ENCODE measurements around the gene RNGTT. TPM values are rescaled to one million over a fixed set of nuclear protein-coding genes. Genes with fewer than 3 reads are reported as not detected.
"Not testable (repeated sequence)": the region's sequence is repeated elsewhere in the genome, so short reads cannot be mapped to it uniquely, and the experiment has no call there.

The RNGTT gene
- total RNA-seq, 2 experiments from 2014 or later = 19.9 to 25.1 TPM

DNA sequence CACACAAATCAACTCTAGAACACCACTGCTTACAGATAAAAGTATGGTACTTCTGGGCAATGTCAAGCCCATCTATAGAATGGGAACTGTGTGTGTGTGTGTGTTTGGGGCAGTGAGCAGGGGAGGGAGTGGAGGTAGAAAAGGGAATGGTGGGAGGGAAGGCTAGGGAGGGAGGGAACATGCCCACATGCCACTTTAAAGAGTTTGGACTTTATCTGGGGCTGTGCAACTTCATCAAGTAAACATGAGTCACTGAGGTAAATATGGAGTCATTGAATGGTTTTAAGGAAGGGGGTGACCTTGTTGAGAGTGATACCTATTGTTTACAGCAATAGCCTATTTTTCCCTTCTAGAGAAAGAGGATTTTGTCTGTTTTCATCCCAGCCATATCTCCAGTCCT lies 22.5 kb upstream of the RNGTT start:
- no peak for ATAC-seq
- peaks cover 3% of the 10 kb centered on the region for H3K27me3 Mint-ChIP-seq
- H3K27ac Mint-ChIP-seq = no peak overlapping the region
- no peak overlapping the region for H3K4me3 Mint-ChIP-seq
- H3K36me3 Mint-ChIP-seq = no peaks in the 10 kb centered on the region
- H3K4me1 Mint-ChIP-seq = no peaks in the 10 kb centered on the region
- H3K9me3 Mint-ChIP-seq (ENCODE audit: low read depth) = no peaks in the 10 kb centered on the region
- DNase-seq = no peak
- CTCF ChIA-PET = interaction anchor here (1.1 kb wide), 1 partner anchor 169 kb away, joined by 4 read pairs; no protein-coding TSS in a partner anchor

DNA sequence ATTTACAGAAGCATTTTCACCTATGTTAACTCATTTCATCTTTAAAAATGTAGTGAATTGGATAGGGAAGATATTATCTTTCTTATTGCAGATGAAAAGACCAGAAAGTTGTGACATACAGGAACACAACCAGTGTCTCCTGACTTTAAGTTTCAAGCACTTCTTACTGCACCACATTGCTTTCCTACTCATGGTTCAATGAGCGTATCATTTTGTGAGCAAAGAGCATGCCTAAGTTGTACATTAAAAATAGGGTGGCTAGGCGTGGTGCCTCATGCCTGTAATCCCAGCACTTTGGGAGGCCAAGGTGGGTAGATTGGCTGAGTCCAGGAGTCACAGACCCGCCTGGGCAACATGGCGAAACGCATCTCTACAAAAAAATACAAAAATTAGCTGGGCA lies 21.2 kb upstream of the RNGTT start:
- Mint-ChIP-seq H3K27me3 (peaks cover 3% of the 10 kb centered on the region), H3K4me3 (no peak overlapping the region), H3K27ac (no peak overlapping the region), H3K4me1 (no peaks in the 10 kb centered on the region), H3K9me3 (ENCODE audit: low read depth) (no peaks in the 10 kb centered on the region), H3K36me3 (no peaks in the 10 kb centered on the region)
- CTCF ChIA-PET = interaction anchor here (1.1 to 2.9 kb wide), 4 partner anchors 95 to 259 kb away, joined by 4 to 19 read pairs (median 4); no protein-coding TSS in a partner anchor
- DNase-seq = no peak
- no peak for ATAC-seq

DNA sequence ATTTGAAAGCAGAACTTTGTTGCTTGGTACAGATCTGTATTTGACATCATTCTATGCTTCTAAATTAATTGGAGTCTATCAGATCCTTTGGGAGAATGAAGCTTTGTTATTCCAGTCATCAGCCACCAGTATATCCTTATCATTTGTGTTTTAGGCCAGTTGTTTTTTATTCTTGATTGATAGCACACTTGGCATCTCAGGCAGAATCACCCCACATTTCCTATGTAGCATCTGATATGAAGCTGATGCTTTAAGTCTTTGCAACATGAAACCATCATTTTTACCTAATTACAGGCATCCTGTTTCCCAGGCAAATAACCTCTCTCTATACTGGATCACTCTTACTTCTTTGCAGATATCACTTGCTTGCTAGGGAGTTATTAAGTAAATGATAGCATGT lies 20.7 kb upstream of the RNGTT start:
- DNase-seq (no peak), ATAC-seq (no peak)
- Mint-ChIP-seq H3K4me1 (no peaks in the 10 kb centered on the region), H3K9me3 (ENCODE audit: low read depth) (no peaks in the 10 kb centered on the region), H3K27me3 (peaks cover 3% of the 10 kb centered on the region), H3K36me3 (no peaks in the 10 kb centered on the region), H3K27ac (no peak overlapping the region), H3K4me3 (no peak overlapping the region)
- CTCF ChIA-PET = interaction anchor here (0.5 to 2.9 kb wide), 11 partner anchors 12 to 387 kb away, joined by 3 to 23 read pairs (median 5); partner anchors contain the start of gene PM20D2

DNA sequence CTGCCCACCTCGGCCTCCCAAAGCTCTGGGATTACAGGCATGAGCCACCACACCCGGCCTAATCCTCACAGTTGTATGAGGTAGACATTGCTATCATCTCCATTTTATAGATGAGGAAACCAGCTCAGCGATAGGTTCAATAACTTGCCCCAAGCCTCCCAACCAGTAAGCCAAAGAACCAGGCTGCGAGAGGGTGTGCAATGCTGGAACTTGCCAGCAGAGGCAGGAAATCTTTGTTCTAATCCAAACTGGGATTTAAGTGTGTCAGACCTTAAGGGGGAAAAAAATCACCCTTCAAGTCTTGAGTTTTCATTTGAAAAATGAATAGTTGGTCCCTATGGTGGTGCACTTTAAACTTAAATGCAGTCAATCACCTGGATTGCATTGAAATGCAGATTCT lies 20.1 kb upstream of the RNGTT start:
- no peaks in the 10 kb centered on the region for H3K9me3 Mint-ChIP-seq (ENCODE audit: low read depth)
- ATAC-seq (peak; percentile 20), DNase-seq (no peak)
- peaks cover 3% of the 10 kb centered on the region for H3K27me3 Mint-ChIP-seq
- H3K36me3 Mint-ChIP-seq = no peaks in the 10 kb centered on the region
- CTCF ChIA-PET = interaction anchor here (1.0 to 2.9 kb wide), 24 partner anchors 7 to 487 kb away, joined by 3 to 23 read pairs (median 5); partner anchors contain the start of genes PM20D2 and RNGTT
- H3K4me3 Mint-ChIP-seq = no peak overlapping the region
- H3K4me1 Mint-ChIP-seq = no peaks in the 10 kb centered on the region
- H3K27ac Mint-ChIP-seq = no peak overlapping the region

DNA sequence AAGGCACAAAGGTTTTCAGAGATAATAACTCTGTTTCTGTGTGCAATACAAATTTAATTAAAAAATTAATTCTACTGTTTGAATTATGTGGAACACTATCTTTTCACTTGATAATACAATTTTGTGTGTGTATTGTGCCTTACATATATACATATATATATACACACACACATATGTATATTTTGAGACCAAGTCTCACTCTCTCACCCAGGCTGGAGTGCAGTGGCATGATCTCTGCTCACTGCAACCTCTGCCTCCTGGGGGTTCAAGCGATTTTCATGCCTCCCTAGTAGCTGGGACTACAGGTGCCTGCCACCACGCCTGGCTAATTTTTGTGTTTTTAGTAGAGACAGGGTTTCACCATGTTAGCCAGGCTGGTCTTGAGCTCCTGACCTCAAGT lies 19.7 kb upstream of the RNGTT start:
- not testable (repeated sequence) for H3K9me3 Mint-ChIP-seq (ENCODE audit: low read depth); DNase-seq; H3K4me1 Mint-ChIP-seq; H3K27me3 Mint-ChIP-seq; H3K36me3 Mint-ChIP-seq; H3K27ac Mint-ChIP-seq; H3K4me3 Mint-ChIP-seq; ATAC-seq
- CTCF ChIA-PET = interaction anchor here (0.8 to 2.9 kb wide), 33 partner anchors 8 to 488 kb away, joined by 3 to 23 read pairs (median 5); partner anchors contain the start of genes PM20D2, RNGTT and SRSF12

DNA sequence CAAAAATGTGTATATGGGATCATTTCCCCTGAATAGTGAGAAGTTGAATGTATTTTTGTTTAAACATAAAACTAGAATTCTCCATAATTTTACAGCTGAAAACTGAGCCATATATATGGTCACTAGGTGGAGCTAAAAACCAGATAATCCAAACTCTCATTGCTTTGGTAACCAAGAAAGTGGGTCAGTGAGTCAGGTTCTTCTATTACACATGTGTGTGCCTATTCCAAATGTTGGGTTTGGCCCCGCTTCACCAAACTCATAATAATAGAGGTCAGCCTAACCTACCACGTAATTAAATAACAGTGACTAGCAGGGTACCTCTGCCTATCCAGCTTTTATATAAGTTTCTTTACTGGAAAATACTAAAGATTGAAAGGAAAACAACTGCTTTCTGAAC lies 19.3 kb upstream of the RNGTT start:
- no peaks in the 10 kb centered on the region for H3K9me3 Mint-ChIP-seq (ENCODE audit: low read depth)
- H3K4me1 Mint-ChIP-seq = no peaks in the 10 kb centered on the region
- no peak overlapping the region for H3K4me3 Mint-ChIP-seq
- H3K27ac Mint-ChIP-seq = no peak overlapping the region
- peaks cover 3% of the 10 kb centered on the region for H3K27me3 Mint-ChIP-seq
- CTCF ChIA-PET = interaction anchor here (0.6 to 2.9 kb wide), 37 partner anchors 8 to 488 kb away, joined by 3 to 23 read pairs (median 4); partner anchors contain the start of genes PM20D2, RNGTT, SRSF12 and UBE2J1
- peak; percentile 80 for ATAC-seq
- H3K36me3 Mint-ChIP-seq = no peaks in the 10 kb centered on the region
- DNase-seq = no peak

DNA sequence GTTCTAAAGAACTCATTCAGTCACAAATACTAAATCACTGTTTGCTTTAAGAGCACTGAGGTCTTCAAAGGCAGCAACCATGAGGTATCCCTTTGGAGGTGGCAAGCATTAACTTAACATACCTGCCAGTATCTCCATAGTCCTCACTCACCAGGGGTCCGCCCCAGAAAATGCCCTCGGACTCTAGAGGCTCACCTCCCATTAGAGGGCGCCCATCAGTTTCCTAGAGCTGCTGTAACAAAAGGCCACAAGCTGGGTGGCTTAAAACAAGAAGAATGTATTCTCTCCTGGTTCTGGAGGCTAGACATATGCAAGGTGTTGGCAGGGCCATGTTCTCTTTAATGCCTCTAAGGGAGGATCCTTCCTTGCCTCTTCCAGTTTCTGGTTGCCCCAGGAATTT lies 12.0 kb upstream of the RNGTT start:
- no peak for DNase-seq
- no peaks in the 10 kb centered on the region for H3K36me3 Mint-ChIP-seq
- no peaks in the 10 kb centered on the region for H3K4me1 Mint-ChIP-seq
- CTCF ChIA-PET = no interaction called here
- H3K27ac Mint-ChIP-seq = no peak overlapping the region
- no peak for ATAC-seq
- no peaks in the 10 kb centered on the region for H3K27me3 Mint-ChIP-seq
- no peaks in the 10 kb centered on the region for H3K9me3 Mint-ChIP-seq (ENCODE audit: low read depth)
- H3K4me3 Mint-ChIP-seq = no peak overlapping the region

DNA sequence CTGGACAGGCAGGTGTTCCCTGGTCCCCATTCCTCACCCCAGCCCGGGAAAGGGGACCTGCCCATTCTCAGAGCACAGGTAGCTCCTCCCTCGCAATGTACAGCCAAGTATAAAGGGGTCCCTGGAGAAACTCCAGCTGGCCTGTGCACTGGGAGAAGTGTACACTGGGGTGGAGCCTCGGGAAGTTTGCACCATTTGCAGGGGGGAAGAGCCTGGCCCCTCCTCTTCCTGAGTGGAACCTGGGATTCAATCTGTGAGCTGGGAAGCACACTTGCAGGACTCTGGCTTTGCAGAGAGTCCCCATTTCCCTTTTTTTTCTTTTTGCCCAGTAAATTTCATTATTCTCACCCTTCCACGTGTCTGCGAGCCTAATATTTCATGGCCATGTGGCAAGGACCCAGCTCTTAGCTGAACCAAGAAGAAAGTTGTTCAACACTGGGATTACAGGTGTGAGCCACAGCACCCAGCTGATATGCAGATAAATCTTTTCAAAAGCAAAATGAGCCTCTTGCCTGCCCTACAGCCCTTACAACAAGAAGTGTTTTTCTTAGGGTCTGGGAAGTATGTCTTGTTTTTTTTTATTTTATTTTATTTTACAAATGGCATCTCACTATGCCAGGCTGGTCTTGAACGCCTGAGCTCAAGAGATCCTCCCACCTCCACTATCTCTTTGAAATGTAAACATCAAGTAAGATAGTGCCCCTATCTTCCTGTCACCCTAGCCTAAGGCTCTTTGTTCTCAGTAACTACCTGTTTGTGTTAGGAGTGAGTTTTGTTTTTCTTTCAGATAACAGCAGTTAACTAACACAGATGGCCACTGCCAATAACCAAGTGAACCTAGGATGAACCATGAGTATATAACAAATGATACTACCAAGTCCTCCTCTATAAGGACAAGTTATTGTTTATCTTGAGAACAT lies 9.3 kb upstream of the RNGTT start:
- Mint-ChIP-seq H3K9me3 (ENCODE audit: low read depth) (no peaks in the 10 kb centered on the region), H3K36me3 (no peaks in the 10 kb centered on the region), H3K4me3 (no peak overlapping the region), H3K4me1 (no peaks in the 10 kb centered on the region), H3K27ac (no peak overlapping the region), H3K27me3 (peaks cover 3% of the 10 kb centered on the region)
- DNase-seq (no peak), ATAC-seq (no peak)
- CTCF ChIA-PET = interaction anchor here (1.9 kb wide), 1 partner anchor 10 kb away, joined by 4 read pairs; no protein-coding TSS in a partner anchor

DNA sequence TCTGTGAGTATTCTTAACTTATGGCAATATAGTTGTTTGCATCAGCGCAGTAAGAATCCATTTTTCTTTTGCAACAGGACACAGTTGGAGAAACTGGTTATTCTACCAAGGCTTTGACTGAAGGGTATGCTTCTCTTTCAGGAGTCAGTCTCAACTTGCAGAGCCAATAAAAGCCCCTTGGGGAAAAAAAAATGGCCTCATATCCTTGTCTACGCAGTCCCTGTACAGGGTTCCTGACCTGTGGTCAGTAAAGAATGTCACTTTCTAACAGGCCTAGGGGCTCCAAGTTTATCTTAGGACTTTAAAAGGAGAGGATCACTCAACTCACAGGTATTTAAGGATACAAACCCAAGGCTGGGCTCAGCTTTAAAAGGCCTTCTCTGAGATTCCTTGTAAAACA lies 6.9 kb upstream of the RNGTT start:
- CTCF ChIA-PET = no interaction called here
- H3K9me3 Mint-ChIP-seq (ENCODE audit: low read depth) = peaks cover 3% of the 10 kb centered on the region
- no peak for DNase-seq

DNA sequence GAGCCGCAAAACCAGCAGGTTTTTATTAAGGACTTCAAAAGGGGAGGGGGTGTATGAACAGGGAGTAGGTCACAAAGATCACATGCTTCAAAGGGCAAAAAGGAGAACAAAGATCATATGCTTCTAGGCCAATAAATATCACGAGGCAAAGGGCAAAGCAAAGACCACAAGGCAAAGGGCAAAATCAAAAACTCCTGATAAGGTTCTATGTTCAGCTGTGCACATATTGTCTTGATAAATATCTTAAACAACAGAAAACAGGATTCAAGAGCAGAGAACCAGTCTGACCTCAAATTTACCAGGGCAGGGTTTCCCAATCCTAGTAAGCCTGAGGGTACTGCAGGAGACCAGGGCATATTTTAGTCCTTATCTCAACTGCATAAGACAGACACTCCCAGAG lies 5.8 kb upstream of the RNGTT start:
- H3K4me1 Mint-ChIP-seq; H3K27ac Mint-ChIP-seq; CTCF ChIA-PET; H3K36me3 Mint-ChIP-seq; DNase-seq; H3K4me3 Mint-ChIP-seq; ATAC-seq; H3K27me3 Mint-ChIP-seq; H3K9me3 Mint-ChIP-seq (ENCODE audit: low read depth): not testable (repeated sequence)

More for the DNA sequence above, 6.9 kb upstream of the RNGTT start:
- ATAC-seq = no peak
- no peak overlapping the region for H3K4me3 Mint-ChIP-seq
- peaks cover 3% of the 10 kb centered on the region for H3K27me3 Mint-ChIP-seq
- H3K36me3 Mint-ChIP-seq = peaks cover 4% of the 10 kb centered on the region
- no peak overlapping the region for H3K27ac Mint-ChIP-seq
- H3K4me1 Mint-ChIP-seq = no peaks in the 10 kb centered on the region

DNA sequence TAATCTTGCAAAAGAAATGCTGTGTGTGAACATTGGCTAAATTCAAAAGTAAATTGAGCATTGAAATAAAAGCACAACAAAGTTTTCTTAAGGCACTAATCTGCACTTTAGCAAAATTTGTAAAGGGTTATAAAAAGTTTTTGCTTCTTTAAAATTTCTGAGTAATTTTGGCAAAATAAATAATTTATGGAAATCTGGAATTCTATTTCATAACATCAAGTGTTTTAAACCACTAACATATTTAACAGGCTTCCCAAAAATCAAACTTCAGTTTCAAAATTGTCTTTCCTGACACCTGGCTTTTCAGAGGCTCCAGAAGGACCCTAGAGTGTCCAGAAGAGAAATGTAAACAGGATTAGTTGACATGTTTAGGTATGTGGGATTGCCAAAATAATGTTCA lies 4.5 kb upstream of the RNGTT start:
- DNase-seq = no peak
- no peak overlapping the region for H3K27ac Mint-ChIP-seq
- CTCF ChIA-PET = no interaction called here
- no peak overlapping the region for H3K4me3 Mint-ChIP-seq
- no peak for ATAC-seq
- H3K27me3 Mint-ChIP-seq = peaks cover 3% of the 10 kb centered on the region
- H3K4me1 Mint-ChIP-seq = peaks cover 16% of the 10 kb centered on the region
- H3K9me3 Mint-ChIP-seq (ENCODE audit: low read depth) = peaks cover 3% of the 10 kb centered on the region
- H3K36me3 Mint-ChIP-seq = peaks cover 4% of the 10 kb centered on the region

DNA sequence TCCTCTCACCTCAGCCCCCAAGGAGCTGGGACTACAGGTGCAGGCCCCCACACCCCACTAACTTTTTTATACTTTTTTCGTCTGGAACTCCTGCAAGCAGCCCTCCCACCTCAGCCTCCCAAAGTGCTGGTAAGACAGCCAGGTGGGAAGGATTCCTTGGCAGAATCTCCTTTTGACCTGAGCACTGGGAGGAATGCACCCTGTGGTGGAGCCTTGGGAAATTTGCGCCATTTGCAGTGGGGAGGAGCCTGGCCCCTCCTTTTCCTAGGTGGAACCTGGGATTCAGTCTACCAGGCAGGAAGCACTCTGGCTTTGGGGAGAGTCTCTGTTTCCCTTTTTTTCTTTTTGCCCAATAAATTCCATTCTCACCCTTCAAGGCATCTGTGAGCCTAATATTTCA lies 2.3 kb upstream of the RNGTT start:
- H3K4me3 Mint-ChIP-seq = no peak overlapping the region
- no peak for DNase-seq
- no peak overlapping the region for H3K27ac Mint-ChIP-seq
- peaks cover 3% of the 10 kb centered on the region for H3K9me3 Mint-ChIP-seq (ENCODE audit: low read depth)
- CTCF ChIA-PET = interaction anchor here (1.0 kb wide), 1 partner anchor 407 kb away, joined by 3 read pairs; no protein-coding TSS in a partner anchor
- H3K4me1 Mint-ChIP-seq = peaks cover 25% of the 10 kb centered on the region
- ATAC-seq = no peak
- peaks cover 8% of the 10 kb centered on the region for H3K36me3 Mint-ChIP-seq
- peaks cover 3% of the 10 kb centered on the region for H3K27me3 Mint-ChIP-seq

DNA sequence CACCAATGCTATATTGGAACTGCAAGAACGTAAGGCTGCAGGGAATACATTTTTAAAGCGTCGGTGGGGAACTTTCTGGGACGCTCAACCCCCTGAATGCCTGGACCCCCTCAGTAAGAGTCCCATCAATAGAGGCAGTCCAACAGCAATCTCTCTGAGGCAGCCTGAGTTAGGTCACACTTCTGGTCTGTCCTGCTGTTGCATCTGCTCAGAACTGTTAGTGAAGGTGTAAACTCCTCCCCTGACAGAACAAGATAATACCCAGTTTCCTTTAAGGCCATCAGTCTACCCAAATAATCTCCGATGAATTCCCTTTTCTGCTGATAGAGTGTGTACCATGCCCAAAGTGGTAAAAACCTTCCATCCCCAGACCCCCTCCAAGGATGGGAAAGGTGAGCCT lies 1.1 kb upstream of the RNGTT start:
- CTCF ChIA-PET = interaction anchor here (2.2 kb wide), 1 partner anchor 18 kb away, joined by 9 read pairs; no protein-coding TSS in a partner anchor
- peak overlapping the region; percentile 99 for H3K4me3 Mint-ChIP-seq

DNA sequence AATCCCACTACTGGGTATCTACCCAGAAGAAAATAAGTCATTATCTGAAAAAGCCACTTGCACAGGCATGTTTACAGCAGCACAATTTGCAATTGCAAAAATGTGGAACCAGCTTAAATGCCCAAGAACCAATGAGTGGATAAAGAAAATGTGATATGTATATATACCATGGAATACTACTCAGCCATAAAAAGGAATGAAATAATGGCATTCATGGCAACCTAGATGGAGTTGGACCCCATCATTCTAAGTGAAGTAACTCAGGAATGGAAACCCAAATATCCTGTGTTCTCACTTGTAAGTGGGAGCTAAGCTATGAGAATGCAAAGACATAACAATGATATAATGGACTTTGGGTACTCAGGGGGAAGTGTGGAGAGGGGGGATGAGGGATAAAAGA lies 4.6 kb downstream of the RNGTT start:
- Mint-ChIP-seq H3K27ac (no peak overlapping the region), H3K9me3 (ENCODE audit: low read depth) (peaks cover 7% of the 10 kb centered on the region), H3K27me3 (no peaks in the 10 kb centered on the region), H3K4me3 (no peak overlapping the region), H3K36me3 (peaks cover 34% of the 10 kb centered on the region), H3K4me1 (peaks cover 26% of the 10 kb centered on the region)
- DNase-seq (no peak), ATAC-seq (no peak)
- CTCF ChIA-PET = no interaction called here

More for the DNA sequence above, 1.1 kb upstream of the RNGTT start:
- Mint-ChIP-seq H3K27me3 (peaks cover 3% of the 10 kb centered on the region), H3K4me1 (peaks cover 28% of the 10 kb centered on the region), H3K27ac (no peak overlapping the region), H3K9me3 (ENCODE audit: low read depth) (peaks cover 3% of the 10 kb centered on the region), H3K36me3 (peaks cover 8% of the 10 kb centered on the region)
- ATAC-seq = no peak
- DNase-seq = no peak
